GM18508 (cell line): ENCODE measurements around the gene SRSF5.
"Not testable (repeated sequence)": the region's sequence is repeated elsewhere in the genome, so short reads cannot be mapped to it uniquely, and the experiment has no call there.

Source experiments
- ATAC-seq: cut with Tn5 transposase; IDR thresholded peaks from one replicate; pipeline ENCODE4 v1.9.1; 2021; ENCODE audit warnings: moderate number of reproducible peaks; ENCODE audit not compliant: insufficient read depth, unreplicated experiment

Gene SRSF5

DNA sequence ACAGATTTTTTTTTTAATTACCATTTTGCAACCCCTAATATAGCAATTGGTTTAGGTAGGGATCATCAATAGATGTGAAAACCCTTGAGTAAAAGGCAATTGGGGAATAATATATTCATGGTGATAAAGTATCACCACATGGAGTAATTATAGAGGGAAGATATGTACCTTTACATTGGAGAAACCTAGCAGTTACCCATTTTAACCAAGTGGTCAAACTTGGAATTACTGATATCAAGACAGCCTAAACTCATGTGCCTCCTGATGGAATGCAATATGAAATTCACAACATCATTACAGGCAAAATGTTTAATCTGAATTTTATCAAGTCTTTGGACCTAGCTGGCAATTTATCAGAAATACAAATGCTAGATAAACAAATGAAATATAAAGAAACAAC, 36.8 kb downstream of the SRSF5 start:
- ATAC-seq: no peak

DNA sequence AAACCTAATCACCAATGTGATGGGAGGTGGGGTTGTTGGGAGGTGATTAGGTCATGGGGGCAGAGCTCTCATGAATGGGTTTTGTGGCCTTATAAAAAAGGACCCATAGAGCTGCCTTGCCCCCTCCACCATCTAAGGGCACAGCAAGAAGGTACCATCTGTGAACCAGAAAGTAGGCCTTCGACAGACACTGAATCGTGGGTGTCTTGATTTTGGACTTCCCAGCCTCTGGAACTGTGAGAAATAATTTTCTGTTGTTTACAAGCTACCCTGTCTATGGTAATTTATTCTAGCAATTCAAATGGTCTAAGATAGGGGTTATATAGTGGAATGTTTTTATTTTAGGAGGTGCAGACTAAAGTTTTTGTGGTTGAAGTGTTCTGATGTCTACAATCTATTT, 38.0 kb downstream of the SRSF5 start:
- no peak for ATAC-seq

DNA sequence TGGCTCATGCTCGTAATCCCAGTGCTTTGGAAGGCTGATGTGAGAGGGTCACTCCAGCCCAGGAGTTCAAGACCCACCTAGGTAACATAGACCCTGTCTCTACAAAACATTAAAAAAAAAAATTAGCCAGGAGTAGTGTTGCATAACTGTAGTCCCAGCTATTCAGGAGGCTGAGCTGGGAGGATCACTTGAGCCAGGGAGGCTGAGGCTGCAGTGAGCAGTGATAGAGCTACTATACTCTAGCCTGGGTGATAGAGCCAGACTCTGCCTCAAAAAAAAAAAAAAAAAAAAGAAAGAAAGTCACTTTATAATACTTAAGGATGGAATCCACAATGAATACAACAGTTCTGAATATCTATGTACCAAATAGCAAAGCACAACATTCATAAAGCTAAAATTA, 40.2 kb downstream of the SRSF5 start:
- ATAC-seq: no peak

DNA sequence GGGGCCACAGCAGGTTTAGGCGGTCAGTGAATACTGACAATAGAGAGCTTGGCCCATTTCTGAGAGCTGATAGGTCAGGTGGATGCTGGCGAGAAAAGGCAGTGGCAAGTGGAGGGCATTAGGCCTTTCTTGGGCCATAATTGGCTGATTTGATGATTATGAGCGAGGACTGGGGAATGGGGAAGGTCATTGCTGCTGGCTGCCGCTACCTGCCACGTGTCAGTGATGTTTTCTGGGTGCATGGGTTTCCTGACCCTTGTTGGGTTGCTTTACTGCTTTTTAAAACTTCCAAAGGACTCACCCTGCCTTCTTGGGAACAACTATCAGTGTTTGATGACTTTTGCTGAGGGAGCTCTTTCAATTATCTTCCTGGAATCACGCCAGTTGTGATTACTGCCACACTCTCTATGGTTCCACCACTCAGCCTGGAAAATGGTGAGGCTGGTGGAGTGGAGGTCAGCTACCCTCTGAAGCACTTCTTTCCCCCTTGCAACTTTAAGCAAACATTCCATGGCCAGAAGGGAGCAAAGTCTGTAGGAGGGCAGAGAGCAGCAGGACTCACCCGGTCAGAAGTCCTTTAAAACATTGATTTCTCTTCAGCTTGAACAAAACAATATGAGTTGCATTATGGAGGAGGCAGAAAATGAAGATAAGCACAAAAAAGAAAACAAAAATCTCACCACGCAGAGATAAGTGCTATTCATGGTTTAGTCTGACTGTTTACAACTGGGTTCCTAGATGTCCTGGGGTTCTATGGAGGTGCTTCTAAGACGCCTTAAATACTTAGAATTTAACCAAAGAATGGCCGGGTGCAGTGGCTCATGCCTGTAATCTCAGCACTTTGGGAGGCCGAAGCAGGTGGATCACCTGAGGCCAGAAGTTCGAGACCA, 42.2 kb downstream of the SRSF5 start:
- no peak for ATAC-seq

DNA sequence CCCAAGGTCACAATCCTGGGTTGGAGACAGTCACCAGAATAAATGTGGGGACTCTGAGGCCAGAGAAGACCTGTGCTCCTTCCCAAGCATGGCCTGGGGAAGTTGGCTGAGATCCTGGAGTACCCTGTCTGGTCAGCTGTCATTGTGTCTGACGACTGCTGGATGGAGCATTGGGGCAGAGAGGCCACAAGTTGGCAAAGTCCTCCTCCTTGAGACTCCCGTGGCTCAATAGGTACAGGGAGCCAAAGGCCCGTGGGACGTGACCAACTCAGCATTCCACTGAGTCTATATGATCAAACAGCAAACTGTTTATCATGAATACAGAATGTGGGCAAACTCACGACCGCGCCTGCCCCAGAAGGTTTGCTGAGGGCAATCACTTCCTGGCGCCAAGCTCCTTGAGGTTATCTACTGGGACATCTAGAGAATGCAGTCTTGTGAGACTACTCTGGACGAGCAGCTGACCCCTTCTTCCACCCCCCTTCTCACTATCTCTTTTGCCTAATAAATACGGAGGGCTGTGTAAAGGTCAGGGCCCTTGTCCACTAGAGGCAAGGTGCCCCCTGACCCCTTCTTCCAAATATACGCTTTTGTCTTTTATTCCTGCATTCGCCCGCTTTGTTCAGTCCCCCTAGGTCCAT, 44.4 kb downstream of the SRSF5 start:
- no peak for ATAC-seq

DNA sequence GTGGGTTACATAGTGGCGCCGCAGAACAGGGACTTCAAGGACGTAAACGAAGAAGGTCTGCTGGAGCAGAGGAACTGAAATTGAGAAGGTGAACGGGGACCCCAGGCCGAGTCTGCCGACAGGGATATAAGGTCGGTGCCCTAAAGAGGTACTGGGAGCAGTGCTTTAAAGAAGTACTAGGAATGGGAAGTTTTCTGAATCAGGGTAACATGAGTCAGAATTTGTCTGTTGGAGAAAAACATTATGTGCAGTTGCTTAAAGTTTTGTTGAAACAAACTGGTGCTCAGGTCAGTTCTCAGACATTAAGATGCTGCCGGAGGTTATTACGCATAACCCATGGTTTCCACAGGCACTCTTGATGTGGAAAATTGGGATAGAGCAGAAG, 44.9 kb downstream of the SRSF5 start:
- no peak for ATAC-seq

DNA sequence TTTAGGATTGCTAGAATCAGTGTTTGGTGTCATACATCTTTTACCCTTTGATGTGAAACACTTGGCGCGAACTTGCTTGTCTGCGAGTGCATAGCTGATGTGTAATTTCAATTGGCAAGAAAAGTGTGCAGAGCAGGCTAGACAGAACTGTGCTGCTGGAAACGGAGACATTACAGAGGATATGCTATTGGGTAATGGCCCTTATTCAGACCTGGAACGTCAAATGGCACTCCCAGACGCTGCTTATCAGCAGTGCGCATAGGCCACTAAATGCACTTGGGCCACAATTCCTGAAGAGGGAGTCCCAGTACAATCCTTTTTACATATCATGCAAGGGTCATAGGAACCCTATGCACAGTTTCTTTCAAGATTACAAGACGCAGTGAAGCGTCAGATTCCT, 45.8 kb downstream of the SRSF5 start:
- no peak for ATAC-seq

DNA sequence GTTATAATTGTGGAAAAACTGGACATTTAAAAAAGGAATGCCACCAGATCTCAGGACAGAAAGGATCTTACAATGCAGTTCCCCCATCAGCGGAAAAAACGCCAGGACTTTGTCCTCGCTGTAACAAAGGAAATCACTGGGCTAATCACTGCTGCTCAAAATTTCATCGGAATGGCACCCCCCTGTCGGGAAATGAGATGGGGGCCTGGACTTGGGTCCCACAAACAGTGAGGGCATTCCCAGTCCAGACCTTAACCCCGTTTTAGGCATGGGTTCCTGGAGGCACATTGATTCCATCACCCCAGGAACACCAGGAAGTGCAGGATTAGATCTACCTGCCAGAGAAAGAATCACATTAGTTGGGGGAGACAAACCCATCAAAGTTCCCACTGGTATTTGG, 46.4 kb downstream of the SRSF5 start:
- ATAC-seq: not testable (repeated sequence)

DNA sequence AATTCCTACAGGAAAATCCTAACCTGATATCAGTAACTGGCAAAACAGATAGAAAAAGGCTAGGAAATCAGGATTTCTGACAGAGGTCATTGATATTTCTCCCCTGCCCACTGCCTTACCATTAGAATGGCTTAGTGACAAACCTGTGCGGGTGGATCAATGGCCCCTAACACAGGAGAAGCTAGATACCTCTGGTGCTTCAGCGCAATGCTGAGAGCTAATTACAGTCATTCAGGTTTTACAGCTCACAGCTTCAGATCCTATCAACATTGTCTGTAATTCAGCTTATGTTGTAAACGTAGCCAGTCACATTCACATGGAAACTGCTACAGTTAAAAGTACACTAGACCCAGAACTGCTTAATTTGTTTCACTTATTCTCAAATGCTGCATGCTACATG, 47.5 kb downstream of the SRSF5 start:
- no peak for ATAC-seq

DNA sequence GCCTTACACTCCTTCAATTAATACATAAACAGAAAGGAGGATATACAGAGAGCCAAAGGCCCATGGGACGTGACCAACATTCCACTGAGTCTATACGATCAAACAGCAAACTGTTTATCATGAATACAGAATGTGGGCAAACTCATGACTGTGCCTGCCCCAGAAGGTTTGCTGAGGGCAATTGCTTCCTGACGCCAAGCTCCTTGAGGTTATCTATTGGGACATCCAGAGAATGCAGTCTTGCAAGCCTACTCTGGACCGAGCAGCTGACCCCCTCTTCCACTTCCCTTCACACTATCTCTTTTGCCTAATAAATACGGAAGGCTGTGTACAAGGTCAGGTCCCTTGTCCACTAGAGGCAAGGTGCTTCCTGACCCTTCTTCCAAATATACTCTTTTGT, 48.6 kb downstream of the SRSF5 start:
- no peak for ATAC-seq

DNA sequence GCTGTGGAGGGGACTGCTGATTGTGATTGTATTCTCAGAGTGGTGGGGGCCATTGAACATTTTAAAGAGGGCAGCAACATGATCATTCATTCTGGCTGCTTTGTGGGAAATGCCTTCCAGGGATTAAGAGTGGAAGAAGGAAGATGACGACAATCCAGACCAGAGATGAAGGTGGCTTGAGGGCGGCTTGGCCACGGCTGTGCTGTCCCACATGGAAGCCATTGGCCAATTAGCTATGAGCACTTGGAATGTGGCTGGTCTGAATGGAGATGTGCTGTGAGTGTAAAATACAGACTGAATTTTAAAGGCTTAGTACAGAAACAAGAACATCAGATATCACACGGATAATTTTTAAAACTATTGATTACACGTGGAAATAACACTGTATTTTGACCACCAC, 49.3 kb downstream of the SRSF5 start:
- no peak for ATAC-seq

DNA sequence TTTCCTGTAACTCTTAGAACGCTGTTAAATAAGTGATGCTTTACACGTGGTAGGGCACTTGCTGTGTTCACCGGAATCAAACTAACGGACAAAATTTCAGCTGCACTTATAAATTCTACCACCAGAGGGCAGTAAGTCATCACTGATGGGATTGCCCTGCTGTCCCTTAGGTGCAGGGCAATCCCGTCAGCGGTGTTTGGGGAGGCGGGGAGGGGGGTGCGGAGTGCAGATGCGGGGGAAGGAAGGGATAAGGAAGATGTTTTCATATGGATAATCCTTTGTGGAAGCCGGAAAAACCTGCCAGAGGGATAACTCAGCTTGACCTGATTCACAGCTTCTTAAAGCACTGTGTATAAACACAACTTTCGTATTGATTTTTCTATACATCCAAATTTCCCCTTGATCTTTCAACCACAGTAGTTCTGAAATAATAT, 51.8 kb downstream of the SRSF5 start:
- ATAC-seq: no peak

DNA sequence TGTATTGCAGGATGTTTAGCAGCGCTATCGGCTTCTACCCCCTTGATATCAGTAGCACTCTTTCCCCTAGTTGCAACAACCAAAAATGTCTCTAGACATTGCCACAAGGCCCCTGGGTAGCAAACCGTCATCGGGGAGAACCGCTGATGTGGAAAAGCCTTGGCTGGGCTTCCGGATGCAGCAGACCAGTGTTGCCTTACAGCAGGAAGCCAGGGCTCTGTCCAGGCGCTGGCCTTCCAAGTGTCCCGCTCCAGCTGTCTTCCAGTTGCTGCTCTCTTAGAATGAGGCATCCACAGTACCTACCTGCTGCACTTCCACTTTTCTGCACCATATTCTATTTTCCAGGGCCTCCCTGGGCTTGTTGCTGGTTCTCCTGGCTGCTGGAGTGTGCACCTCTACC, 52.7 kb downstream of the SRSF5 start:
- no peak for ATAC-seq

DNA sequence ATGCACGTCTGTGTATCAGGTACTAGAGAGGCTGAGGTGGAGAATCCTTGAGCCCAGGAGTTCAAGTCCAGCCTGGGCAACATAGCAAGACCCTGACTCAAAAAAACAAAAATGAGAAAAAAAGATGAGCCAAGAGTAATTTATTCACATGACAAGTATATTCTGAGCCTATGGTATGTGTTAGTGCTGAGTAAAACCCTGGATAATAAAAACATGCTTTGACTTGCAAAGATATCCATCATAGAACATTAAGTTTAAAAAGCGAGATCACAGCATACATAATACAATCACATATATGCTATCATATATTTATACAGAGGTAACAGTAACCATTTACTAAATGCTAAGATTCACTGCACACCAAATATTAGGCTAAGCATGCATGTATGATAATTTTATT, 54.0 kb downstream of the SRSF5 start:
- no peak for ATAC-seq
